ENCODE data around the gene CENPO.
"Not testable (repeated sequence)": the region's sequence is repeated elsewhere in the genome, so short reads cannot be mapped to it uniquely, and the experiment has no call there.

The CENPO gene

DNA sequence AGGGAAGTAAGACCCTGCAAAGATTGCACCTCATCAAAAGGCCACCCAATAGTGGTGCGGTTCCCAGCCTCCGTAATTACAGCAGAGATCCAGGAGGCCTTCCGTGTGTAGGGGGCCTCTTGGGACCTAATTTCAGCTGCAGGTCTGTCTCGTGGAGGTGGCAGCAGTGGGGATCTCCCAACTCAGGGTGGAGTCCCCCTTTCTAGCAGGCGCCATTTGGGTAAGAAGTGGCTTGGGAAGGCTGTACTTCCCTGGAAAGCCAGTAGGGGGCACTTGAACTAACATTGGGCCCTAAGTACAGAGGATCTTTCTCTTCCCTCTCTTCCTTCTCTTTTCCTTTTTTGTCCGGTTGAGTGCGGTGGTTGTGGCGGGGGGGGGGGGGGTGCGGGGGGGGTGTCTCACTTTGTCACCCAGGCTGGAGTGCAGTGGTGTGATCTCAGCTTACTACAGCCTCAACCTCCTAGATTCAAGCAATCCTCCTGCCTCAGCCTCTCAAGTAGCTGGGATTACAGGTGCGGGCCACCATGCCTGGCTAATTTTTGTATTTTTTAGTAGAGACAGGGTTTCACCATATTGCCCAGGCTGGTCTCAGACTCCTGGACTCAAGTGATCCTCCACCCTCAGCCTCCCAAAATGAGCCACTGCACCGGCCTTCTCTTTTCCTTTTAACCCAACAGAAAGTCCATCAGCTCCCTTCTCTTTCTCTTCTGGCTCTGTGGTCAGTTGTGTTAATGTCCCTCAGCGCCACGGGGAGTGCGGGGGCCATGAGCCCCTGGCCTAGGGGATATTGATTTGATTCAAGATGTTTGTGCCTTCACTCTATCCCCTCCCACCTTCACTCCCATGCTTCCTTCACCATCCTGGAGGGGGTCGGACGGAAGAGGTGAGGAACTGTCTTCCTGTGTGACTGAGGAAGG, 32.0 kb downstream of the CENPO start:
- peak; percentile 31 for DNase-seq

DNA sequence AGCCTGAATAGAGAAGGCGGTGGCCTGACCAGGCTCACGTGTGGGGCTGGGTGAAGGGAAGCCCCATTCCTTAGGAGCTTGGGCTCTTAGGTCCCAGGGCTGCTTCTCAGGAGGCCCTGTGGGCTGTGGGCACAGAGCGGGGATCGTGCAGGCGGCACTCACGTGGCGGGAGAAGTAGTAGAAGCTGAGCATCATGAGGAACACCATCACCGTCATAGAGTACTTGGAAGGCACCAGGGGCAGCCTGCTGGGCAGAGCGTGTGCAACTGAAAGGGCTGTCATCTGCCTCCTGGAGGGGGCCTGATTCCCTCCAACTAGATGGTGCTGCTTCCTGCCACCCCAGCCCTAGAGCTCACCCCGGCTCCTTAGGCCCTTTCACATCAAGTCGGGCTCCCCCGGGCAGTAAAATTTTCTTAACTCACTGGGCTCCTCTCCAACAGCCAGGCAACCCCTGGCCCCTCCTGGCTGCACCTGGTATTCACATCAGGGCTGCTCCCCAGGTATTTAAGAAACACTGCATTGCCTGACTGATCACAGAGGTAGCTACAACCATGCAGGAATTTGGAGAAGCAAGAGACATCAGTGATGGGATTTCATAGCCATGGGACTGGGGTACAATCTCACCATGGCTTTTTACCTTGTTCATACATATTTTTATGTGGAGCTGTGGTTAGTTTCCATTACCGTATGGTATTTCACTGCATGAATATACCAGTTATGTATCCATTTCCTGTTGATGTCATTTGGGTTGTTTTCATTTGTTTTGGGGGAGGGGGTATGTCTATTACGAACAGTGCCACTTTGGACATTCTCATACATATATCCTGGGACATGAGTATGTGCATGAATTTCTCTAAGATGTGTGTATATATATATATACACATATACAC, 32.9 kb downstream of the CENPO start:
- no peak for DNase-seq

DNA sequence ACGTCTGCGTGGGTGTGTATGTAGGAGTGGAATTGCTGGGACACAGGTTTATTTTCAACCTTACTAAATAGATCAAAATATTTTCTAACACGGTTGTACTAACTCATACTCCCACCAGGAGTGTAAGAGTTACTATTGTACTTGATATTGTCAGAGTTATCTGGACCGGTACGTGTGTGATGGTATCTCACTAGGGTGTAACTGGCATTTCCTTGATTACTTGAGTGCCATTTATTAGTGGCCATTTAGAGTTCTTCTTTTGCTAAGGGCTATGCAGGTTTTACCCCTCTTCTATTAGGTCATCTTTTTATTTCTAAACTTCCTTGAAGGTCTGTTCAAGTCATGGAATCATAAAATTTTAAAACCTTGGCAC, 33.5 kb downstream of the CENPO start:
- no peak for DNase-seq

DNA sequence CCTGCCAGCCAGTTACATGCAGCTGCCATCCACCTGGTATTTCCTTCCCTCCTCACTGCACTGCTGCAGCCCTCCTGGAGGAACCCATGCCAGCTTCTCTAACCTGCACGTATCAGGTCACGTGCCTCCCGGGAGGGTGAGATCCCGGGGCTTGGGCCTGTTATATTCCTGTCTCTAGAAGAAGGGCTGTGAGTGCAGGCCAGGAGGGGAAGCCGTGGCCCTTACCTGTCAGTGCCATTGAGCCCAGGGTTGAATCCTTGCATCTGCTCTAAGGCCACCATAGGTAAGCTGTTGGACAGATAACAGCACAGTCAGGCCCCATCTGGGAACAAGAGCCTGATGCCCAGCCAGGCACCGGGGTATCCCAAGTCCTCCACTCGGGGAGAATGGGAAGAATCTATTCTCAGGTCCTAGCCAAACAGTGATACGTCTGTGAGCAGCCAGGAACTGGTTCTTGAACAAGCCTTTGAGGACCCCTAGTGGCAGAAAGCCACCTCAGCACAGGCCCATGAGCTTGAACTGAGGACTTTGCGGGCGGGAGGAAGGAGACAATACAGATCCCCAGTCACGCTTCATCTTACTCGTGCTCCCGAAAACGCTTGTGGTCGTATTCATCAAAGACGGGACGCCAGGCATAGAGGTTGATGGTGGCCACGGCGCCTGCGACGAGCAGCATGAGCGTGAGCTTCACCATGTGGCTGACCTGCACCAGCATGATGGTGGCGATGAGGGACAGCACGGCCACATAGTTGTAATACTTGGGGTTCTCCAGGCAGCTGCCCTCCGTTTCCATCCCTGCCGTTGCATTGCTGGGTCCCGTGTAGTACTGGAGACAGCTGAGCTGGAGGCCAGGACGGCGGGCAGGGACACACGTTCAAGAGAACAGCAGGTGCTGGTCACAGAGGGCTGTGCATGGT, 34.4 kb downstream of the CENPO start:
- DNase-seq, result peak; percentile 82

DNA sequence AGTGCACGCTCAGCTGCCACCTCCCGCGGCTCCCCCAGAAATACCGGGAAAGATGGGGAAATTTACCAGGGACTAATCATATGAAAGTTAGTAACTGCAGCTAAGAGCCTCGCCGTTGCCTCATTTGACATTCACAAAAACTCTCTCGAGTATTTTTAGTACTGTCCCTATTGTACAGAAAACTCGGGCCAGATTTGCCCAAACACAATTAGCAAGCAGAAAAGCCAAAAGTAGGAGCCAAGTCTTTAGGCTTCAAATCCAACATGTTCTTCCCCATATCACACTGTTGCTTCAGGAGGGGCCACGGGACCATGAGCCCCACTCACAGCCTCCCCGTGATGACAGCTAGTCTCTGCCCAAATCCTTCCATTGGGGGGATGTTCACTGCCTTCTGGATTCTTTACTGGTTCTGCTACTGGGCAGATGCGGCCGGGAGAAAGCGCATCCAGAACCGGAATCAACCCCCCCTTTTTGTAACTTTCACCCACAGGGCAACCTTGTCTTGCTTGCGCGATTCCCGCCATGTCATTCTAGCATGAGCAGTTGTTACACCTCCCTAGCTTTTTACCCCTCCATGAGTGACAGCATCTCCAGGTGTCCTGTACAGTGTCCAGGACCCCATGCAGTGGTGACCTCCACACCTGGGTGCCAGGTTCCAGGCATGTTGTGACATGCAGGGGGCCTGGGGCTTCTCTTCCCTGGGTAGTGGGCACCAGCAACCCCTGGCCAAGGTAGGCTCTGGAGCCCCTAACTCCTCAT, 35.2 kb downstream of the CENPO start:
- DNase-seq, result no peak

DNA sequence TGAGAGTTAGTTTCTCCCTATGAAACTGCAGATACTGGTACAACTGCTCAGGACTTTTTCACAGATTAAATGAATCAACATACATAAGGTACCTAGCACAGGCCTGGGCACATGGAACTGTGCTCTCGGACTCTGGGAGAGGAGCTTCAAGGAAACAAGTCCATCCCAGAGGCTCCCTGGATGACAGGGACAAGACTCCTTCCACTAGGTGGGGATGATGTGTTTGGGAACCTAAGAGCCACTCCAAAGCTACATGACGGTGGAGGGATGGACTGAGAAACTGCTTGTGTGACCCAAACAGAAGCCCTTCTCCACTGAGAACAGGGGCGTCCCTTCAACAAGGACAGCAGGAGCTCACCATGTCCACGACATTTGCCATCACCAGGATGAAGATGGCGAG, 37.1 kb downstream of the CENPO start:
- DNase-seq, result no peak

DNA sequence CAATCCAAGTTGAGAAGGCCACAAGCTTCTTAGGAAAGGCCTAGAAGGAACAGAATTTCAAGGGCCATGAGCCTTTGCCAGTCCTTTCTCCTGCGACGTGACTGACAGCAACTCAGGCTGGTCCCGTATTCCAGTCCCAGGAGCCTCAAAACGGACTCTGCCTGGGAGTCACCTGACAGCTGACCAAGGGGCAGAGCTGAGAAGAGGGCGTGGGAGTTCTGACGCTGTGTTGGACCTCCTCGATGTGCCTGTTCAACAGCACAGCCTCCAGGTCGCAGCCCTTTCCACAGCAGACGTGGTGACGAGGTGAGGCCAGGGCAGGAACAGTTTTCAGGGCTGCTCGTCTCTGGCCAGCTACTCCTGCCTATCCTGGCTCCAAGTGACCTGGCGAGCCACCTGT, 37.6 kb downstream of the CENPO start:
- no peak for DNase-seq

DNA sequence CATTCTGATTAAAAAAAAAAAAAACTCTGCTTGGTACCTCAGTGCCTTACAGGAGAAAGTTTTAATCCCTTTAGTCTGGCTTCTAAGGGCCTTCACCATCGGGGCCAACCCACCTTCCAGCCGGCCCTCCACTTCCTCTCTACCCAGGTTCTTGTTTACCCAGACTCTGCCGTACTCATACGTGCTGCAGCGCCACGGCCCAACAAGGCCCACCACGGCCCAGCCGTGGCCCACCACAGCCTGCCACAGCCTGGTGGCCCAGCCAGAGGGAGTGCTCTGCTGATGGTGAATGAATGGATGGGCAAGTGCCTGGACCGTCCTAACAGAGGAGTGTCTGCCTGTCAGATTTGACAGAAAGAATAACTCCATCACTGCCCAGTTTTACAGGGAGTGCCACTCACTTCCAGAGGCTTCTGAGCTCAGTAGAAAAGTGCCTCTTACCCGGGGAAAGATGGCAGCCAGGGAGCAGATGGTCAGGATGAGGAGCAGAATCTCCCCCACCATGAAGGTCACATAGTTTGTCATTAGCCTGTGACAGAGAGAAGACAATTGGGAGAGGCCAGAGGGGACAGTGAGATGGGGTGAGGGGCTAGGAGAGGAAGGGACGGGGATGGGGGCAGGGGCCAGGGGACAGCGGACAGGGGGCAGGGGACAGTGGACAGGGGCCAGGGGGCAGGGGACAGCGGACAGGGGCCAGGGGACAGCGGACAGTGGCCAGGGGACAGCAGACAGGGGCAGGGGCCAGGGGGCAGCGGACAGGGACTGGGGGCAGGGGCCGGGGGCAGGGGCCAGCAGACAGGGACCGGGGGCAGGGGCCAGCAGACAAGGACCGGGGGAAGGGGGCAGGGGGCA, 38.2 kb downstream of the CENPO start:
- DNase-seq, result no peak

DNA sequence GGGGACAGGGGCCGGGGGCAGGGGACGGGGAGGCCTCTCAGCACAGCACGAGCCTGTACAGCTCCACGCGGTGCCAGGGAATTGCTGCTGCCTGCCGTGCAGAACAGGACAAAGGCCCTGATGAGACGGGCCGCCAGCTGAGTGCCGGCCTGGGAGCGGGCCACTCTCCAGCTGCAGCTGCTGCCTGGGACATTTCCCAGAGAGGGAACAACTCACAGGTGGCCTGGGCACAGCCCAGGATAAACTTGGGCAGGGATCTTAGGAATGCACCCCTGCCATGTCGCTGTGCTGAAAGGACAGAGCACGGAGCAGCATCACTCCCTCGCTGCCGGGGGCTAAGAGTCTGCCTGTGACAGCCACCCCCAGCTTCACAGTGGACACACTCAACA, 38.8 kb downstream of the CENPO start:
- no peak for DNase-seq

DNA sequence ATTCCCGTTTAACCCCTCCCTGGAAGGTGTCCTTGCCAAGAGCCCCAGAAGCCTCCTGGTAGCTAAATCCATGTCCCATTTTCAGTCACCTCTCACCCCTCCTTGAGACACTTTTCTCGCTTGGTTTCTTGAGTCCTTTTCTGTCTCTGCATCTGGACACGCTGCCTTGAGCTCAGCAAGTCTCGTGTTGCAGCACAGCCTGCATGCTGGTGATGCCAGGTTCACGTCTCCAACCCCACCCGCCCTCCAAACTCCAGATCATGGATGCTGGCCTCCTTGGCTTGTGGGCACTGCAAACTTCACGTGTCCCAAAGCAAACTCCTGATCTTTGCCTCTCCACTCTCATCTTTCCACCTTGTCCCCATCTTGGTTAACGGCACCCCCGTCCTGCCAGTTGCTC, 39.3 kb downstream of the CENPO start:
- DNase-seq, result no peak

DNA sequence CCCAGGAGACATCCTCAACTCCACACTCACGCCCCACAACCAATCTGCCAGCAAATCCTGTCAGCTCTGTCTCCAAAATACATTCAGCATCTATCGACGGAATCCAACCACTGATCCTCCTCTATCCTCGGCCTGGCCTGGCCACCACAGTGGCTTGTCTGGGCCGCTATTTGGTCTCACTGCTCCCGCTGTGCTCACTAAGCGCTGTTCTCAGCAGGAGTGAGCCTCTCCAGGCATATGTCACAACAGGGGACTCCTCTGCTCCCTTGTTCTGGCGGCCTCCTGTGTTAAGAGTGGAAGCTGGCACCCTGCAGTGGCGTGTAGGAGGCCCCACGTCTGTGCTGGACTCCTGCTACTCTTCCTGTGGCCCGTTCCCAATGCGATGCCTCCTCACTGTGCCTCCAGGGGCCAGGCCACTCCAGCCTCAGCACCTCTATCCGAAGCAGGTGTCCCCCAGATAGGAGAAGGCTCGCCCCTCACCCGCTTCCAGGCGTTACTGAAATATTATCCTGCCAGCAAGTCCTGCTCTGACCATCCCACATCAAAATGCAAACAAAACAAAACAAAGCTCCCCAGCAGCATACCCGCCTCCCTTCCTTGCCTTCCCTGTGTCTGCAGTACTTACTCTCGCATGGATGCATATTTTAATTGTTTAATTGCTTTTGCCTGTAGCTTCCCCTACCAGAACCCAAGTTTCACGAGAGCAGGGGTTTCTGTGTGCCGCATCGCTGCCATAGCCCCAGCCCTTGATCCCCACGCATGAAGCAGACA, 39.9 kb downstream of the CENPO start:
- DNase-seq, result no peak

DNA sequence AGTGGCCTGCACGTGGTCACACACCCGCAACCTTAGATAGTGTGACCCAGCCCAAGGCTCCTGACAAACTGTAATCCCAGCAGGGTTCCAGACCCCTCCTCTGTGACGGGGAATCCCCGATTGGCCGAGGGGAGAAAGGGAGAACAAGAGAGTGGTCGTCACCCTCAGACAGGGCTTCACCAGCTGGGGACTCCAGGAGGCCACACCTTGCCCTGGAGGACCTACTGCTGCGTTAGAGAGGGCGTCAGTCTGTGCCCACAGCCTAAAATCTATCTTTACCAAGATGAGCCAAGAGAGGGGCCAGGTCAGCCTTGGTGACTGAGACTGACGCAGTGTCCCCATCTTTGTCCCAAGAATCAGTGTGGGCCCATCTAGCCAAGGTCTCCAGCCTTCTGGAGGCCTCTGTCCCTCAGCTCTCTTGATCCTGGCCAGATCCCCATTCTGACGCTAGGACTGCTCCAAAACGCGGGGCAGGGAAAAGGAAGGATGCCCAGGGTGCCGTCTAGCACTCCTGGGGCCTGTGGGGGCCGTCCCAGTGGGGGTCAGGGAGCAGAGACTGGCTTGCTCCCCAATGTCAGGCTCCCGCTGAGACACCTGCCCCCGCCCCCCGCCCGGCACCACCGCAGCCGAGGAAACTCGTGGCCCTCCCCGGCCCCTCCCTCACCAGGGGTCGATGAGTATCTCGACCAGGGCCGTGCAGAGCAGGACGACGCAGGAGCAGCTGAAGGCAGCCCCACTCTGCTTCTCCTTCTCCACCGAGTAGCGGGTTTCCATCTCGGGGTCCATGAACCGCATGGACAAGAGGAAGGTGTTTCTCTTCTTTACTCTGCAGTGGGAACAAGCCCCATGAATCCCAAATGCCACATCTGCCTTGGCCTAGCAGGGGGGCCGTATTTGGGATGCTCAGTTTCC, 40.9 kb downstream of the CENPO start:
- DNase-seq, result no peak

DNA sequence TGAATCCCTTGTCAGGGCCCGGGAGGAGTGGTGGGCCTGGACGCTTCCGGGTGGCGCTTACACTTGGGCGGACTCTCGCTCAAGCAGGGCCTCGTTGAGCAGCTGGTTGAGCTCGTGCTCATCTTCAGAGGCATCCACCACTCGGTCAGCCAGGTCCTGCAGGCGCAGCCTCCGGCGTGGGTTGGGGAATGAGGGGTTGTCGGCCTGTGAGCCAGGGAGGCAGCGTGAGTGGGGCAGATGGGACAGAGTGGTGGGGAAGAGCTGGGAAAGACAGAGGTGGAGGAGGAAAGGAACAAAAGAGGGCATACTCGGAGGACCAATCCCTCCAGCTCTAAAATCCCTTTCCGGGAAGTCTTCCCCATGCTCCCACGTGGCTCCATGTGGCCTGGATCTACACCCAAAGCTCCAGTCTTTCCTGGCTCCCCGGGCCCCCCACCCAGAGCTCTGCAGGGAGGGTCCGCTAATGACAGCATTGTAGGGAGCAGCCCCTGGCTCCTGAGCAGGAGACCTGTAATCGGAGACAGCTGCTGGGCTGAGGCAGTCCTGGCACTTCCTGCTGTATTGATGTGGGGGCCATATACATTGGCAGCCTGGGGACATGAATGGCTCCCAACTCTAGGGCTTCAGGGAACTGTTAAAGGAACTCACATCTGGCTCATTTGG, 41.6 kb downstream of the CENPO start:
- DNase-seq, result no peak

DNA sequence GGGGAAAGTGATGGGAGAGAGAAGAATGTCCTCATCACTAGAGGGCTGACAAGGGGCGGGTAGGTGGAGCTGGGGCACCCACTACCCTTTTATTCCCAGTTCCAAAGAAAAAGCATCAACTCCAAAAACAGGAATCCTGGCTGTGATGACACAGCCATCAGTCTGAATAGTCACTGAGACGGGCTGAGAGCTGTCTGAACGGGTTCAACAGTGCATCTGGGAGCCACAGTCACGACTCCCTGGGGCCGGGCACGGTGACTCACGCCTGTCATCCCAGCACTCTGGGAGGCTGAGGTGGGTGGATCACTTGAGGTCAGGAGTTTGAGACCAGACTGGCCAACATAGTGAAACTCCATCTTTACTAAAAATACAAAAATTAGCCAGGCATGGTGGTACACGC, 42.2 kb downstream of the CENPO start:
- not testable (repeated sequence) for DNase-seq

DNA sequence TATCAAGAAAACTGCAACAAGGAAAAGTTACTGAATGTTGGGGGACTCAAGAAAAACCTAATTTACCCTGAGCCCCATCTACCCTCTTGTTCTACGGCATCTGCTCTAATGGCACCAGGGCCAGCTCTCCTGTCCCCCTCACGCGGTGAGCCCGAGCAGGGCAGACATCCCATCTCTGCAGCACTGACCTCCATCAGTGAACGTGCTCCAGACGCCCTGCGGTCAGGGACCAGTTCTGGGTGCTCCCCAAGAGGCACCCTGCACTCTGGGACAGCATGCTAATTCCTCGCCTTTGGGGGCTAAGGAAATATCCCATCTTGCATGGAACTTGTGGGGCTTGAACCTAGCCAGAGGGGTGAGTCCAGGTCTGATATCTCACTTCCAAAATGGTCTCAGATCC, 43.0 kb downstream of the CENPO start:
- no peak for DNase-seq

DNA sequence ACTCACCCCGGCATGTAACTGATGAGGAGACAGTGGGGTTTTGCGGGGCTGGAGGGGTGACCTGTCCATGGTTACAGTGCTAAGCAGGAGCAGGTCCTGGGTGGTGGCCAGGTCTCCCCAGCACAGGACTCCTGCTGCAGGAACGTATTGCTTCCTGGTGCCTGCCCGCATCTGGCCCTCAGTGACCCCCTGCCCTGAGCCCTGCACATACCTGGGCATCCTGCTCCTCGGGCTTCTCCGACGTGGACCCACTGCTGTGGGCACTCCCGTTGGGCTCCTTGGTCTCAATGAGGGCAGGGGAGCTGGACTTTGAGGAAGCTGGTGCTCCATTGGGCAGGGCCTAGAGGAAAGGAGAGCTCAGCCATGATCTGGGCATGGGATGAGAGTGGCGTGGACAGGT, 43.5 kb downstream of the CENPO start:
- no peak for DNase-seq

DNA sequence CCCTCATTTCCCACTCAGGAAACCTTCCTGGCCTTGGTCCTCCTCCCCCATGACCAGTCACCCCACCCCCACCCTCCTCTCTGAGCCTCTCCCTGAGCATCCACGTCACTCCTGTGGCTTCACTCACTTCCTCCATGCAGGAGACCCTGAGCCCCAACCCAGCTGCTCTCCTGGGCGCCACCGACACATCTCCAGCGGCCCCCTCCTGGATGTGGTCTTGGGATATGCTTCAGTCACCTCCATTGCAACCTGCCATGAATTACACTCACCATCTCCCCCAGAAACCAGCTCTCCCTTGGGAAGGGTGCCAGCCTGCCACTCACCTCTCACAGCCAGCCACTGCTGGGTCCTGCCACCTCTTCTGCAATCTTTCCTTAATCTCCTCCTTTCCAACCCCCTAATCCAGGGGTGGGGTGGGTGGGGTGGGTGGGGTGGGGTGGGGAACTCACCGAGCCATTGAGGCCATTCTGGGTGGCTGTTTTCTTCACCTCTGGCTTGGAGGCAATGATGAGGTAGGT, 44.8 kb downstream of the CENPO start:
- no peak for DNase-seq

DNA sequence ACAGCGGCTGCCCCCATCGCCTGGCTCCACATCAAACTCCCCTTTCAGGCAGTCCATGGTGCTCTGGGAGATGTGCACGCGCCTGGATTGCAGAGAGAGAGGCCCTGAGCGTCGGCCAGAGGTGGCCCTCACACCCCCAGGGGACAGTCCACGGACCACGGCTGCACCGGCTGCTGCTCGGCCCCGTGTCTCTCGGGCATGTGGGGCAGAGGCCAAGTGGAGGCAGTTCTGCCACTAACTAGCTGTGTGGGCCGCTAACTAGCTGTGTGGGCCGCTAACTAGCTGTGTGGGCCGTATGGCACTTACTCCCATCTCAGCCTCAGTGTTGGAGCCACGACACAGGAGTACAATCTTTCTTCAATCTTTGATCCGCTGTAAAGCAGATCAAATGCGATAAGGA, 45.3 kb downstream of the CENPO start:
- no peak for DNase-seq

Data from OCI-M1 (cell line).